Activated naive CD4-positive, alpha-beta T cell treated with anti-CD3 and anti-CD28 coated beads, Interleukin-2, amount 10 ng/mL, durations not matched to agents 7 days and 5 days (primary cell): ENCODE measurements around the gene OSTM1.

Experiments used
- CTCF ChIA-PET: fragments of 350-600 bp; sonication (Branson Sonifier 250); formaldehyde crosslinking; loops from one replicate; lab custom pipeline; 2021; ENCODE audit warnings: antibody characterized with exemption; lab: Charles Lee
- DNase-seq: peaks from one replicate; pipeline ENCODE4 v3.0.0-alpha.2; 2020
- H3K27ac Mint-ChIP-seq: one replicate; pipeline ENCODE4 v1.8.0; 2021; ENCODE audit warnings: mild to moderate bottlenecking, moderate library complexity, mixed read lengths
- H3K27me3 Mint-ChIP-seq: one replicate; pipeline ENCODE4 v1.8.0; 2021; ENCODE audit warnings: mild to moderate bottlenecking, mixed read lengths
- H3K36me3 Mint-ChIP-seq: one replicate; pipeline ENCODE4 v1.8.0; 2021; ENCODE audit warnings: mixed read lengths
- H3K4me1 Mint-ChIP-seq: one replicate; pipeline ENCODE4 v1.8.0; 2021; ENCODE audit warnings: mixed read lengths
- H3K4me3 Mint-ChIP-seq: one replicate; pipeline ENCODE4 v1.8.0; 2021; ENCODE audit warnings: mild to moderate bottlenecking, moderate library complexity, mixed read lengths
- H3K9me3 Mint-ChIP-seq: one replicate; pipeline ENCODE4 v1.8.0; 2021; ENCODE audit warnings: mixed read lengths

Gene OSTM1

GRCh38 chr6:108080010-108080780 is 5.7 kb upstream of the OSTM1 start:
- H3K27me3 Mint-ChIP-seq = peaks cover 46% of the 10 kb centered on the region
- CTCF ChIA-PET = interaction anchor here (0.6 kb wide), 1 partner anchor 16 kb away, joined by 5 read pairs; no protein-coding TSS in a partner anchor
- no peaks in the 10 kb centered on the region for H3K36me3 Mint-ChIP-seq
- DNase-seq = no peak
- no peak overlapping the region for H3K27ac Mint-ChIP-seq
- no peak overlapping the region for H3K4me3 Mint-ChIP-seq
- H3K4me1 Mint-ChIP-seq = peaks cover 11% of the 10 kb centered on the region
- no peaks in the 10 kb centered on the region for H3K9me3 Mint-ChIP-seq

GRCh38 chr6:108078191-108078590 is 3.6 kb upstream of the OSTM1 start:
- Mint-ChIP-seq H3K27ac (no peak overlapping the region), H3K36me3 (peaks cover 4% of the 10 kb centered on the region), H3K4me3 (no peak overlapping the region), H3K9me3 (no peaks in the 10 kb centered on the region), H3K27me3 (peaks cover 50% of the 10 kb centered on the region), H3K4me1 (peaks cover 21% of the 10 kb centered on the region)
- CTCF ChIA-PET = no interaction called here
- no peak for DNase-seq

DNA sequence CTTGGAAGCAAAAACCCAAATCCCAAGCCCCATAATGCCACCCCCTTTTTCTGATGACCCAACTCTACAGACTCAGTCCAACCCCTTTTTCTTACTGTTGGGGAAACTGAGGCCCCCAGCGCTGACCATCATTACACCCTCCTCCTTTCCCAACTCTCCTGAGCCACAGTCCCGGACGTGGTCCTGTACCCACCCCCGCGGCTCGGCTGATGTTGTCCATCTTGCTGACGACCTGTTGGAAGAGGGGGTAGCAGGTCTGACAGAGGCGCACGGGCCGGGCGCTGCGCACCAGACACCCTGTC is 533 bp downstream of the OSTM1 start:
- Mint-ChIP-seq H3K27ac (peak overlapping the region; percentile 71), H3K27me3 (peaks cover 19% of the 10 kb centered on the region)
- no peak for DNase-seq

GRCh38 chr6:108071736-108072276 is 2.7 kb downstream of the OSTM1 start:
- H3K4me1 Mint-ChIP-seq = peaks cover 41% of the 10 kb centered on the region
- CTCF ChIA-PET = no interaction called here
- H3K27ac Mint-ChIP-seq = no peak overlapping the region
- H3K9me3 Mint-ChIP-seq = no peaks in the 10 kb centered on the region
- DNase-seq = no peak
- peaks cover 5% of the 10 kb centered on the region for H3K36me3 Mint-ChIP-seq
- no peak overlapping the region for H3K4me3 Mint-ChIP-seq
- H3K27me3 Mint-ChIP-seq = peaks cover 9% of the 10 kb centered on the region

More for the DNA sequence above, 533 bp downstream of the OSTM1 start:
- Mint-ChIP-seq H3K36me3 (peaks cover 5% of the 10 kb centered on the region), H3K9me3 (no peaks in the 10 kb centered on the region), H3K4me3 (peak overlapping the region; percentile 85), H3K4me1 (peaks cover 41% of the 10 kb centered on the region)
- CTCF ChIA-PET = no interaction called here

GRCh38 chr6:108068618-108069017 is 5.9 kb downstream of the OSTM1 start:
- peaks cover 5% of the 10 kb centered on the region for H3K36me3 Mint-ChIP-seq
- no peaks in the 10 kb centered on the region for H3K27me3 Mint-ChIP-seq
- peaks cover 26% of the 10 kb centered on the region for H3K4me1 Mint-ChIP-seq
- H3K9me3 Mint-ChIP-seq = no peaks in the 10 kb centered on the region
- peak; percentile 56 for DNase-seq
- H3K4me3 Mint-ChIP-seq = no peak overlapping the region
- CTCF ChIA-PET = no interaction called here
- H3K27ac Mint-ChIP-seq = no peak overlapping the region

GRCh38 chr6:108068182-108068581 is 6.4 kb downstream of the OSTM1 start:
- Mint-ChIP-seq H3K4me3 (no peak overlapping the region), H3K27ac (no peak overlapping the region), H3K36me3 (peaks cover 1% of the 10 kb centered on the region), H3K9me3 (no peaks in the 10 kb centered on the region), H3K4me1 (peaks cover 21% of the 10 kb centered on the region), H3K27me3 (no peaks in the 10 kb centered on the region)
- no peak for DNase-seq
- CTCF ChIA-PET = no interaction called here

DNA sequence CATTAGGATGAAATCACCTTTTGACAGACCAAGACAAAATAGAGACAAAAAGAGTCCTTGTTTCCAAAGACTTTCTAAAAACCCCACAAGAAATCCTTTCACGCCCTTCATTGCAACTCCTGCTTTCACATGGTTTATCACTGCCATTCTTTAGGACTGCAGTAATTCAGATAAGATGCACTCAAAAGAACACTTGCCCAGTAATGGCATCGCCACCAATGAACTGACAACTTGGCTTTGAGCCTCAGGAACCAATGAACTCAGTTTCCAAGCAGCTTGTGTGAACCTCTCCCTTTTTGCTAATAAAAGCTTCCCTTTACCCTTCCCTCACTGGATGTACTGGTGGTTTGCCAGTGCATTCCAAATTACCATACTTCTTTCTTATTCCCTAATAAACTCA is 21.8 kb downstream of the OSTM1 start:
- no peaks in the 10 kb centered on the region for H3K27me3 Mint-ChIP-seq
- CTCF ChIA-PET = interaction anchor here (0.6 kb wide), 1 partner anchor 326 kb away, joined by 3 read pairs; no protein-coding TSS in a partner anchor
- peaks cover 14% of the 10 kb centered on the region for H3K36me3 Mint-ChIP-seq
- H3K4me3 Mint-ChIP-seq = no peak overlapping the region
- H3K9me3 Mint-ChIP-seq = no peaks in the 10 kb centered on the region
- no peak for DNase-seq
- no peak overlapping the region for H3K27ac Mint-ChIP-seq
- H3K4me1 Mint-ChIP-seq = no peaks in the 10 kb centered on the region

GRCh38 chr6:108051481-108051880 is 23.1 kb downstream of the OSTM1 start:
- H3K9me3 Mint-ChIP-seq = no peaks in the 10 kb centered on the region
- DNase-seq = no peak
- H3K4me1 Mint-ChIP-seq = no peaks in the 10 kb centered on the region
- no peak overlapping the region for H3K4me3 Mint-ChIP-seq
- H3K27ac Mint-ChIP-seq = no peak overlapping the region
- CTCF ChIA-PET = interaction anchor here (1.0 kb wide), 1 partner anchor 202 kb away, joined by 3 read pairs; no protein-coding TSS in a partner anchor
- peaks cover 20% of the 10 kb centered on the region for H3K36me3 Mint-ChIP-seq
- no peaks in the 10 kb centered on the region for H3K27me3 Mint-ChIP-seq

DNA sequence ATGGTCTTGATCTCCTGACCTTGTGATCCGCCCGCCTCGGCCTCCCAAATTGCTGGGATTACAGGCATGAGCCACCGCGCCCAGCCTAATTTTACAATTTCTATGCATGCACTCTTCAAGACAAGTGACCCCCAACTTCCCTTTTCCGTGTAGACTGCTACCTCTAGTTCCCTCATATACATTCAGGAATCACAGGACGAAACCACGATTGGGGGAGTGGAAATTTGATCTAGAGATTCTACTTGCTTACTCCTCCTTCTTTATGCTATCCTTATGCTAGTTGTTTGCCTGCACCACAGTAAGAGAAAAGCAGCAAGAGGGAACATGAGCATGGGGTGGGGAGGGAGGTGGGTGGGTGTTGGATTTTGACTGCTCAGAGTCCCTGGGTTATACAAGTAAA is 34.9 kb downstream of the OSTM1 start:
- DNase-seq = no peak
- no peaks in the 10 kb centered on the region for H3K4me1 Mint-ChIP-seq

DNA sequence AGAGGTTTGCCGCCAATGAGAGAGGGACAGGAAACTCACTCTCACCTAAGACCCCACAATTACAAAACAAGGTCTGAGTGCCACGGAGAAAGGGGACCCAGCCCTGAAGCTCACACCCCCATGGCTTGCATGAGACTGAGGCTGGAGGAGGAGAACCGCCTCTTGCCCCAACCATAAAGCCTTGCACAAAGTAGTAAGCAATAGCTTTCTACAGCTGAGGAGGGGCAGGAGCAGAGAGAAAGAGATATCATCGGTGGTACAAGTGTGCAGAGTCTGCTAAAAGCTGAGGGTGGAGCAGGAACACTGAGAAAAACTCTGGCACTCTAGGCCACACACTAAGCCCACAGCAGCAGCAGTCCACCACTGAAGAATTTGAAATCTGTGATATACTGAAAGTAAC is 37.7 kb downstream of the OSTM1 start:
- no peak for DNase-seq
- H3K9me3 Mint-ChIP-seq = no peaks in the 10 kb centered on the region
- H3K36me3 Mint-ChIP-seq = peaks cover 25% of the 10 kb centered on the region
- H3K4me1 Mint-ChIP-seq = no peaks in the 10 kb centered on the region
- no peaks in the 10 kb centered on the region for H3K27me3 Mint-ChIP-seq
- CTCF ChIA-PET = no interaction called here
- H3K4me3 Mint-ChIP-seq = no peak overlapping the region
- no peak overlapping the region for H3K27ac Mint-ChIP-seq

More for the DNA sequence above, 34.9 kb downstream of the OSTM1 start:
- Mint-ChIP-seq H3K27ac (no peak overlapping the region), H3K4me3 (no peak overlapping the region), H3K9me3 (no peaks in the 10 kb centered on the region), H3K36me3 (peaks cover 23% of the 10 kb centered on the region), H3K27me3 (no peaks in the 10 kb centered on the region)
- CTCF ChIA-PET = interaction anchor here (1.8 kb wide), 1 partner anchor 365 kb away, joined by 4 read pairs; no protein-coding TSS in a partner anchor

DNA sequence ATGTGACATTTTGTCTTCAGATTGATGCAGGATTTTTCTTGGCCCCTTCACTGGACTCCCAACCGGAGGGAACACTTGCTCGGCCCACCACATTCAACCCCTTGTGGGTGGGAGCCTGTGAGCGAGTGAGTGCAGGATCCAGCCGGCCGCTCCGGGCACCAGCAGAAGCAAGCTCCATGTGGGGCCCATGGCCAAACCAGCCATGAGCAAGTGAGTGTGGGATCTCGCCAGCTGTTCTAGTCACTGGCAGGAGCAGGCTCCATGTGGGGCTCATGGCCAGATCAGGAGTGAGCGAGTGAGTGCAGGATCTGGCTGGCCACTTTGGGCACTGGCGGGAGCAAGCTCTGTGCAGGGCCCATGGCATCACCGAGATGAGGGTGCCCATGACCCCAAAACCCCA is 42.6 kb downstream of the OSTM1 start:
- H3K4me3 Mint-ChIP-seq = no peak overlapping the region
- CTCF ChIA-PET = no interaction called here
- H3K27ac Mint-ChIP-seq = no peak overlapping the region
- peaks cover 8% of the 10 kb centered on the region for H3K36me3 Mint-ChIP-seq
- H3K9me3 Mint-ChIP-seq = no peaks in the 10 kb centered on the region
- no peaks in the 10 kb centered on the region for H3K27me3 Mint-ChIP-seq
- DNase-seq = no peak
- no peaks in the 10 kb centered on the region for H3K4me1 Mint-ChIP-seq

DNA sequence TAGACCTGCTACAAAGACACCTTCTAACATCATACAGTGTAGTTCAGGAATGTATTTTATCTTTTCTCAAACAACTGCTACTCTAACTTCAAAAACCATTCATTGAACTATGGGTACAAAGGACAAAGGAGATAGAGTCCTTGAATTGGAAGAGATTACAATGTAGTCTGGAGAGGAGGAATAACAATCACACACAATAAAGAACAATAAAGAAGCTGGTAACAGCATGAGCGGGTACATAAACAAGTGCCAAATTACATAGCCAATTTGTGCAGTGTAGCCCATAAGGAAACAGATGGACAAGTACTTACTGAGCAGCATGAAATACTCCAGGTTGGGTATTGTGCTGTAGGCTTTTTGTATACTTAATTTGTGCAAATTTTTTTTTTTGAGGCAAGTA is 44.3 kb downstream of the OSTM1 start:
- Mint-ChIP-seq H3K36me3 (peaks cover 2% of the 10 kb centered on the region), H3K9me3 (no peaks in the 10 kb centered on the region), H3K27me3 (no peaks in the 10 kb centered on the region), H3K27ac (no peak overlapping the region), H3K4me3 (no peak overlapping the region), H3K4me1 (no peaks in the 10 kb centered on the region)
- DNase-seq = no peak
- CTCF ChIA-PET = interaction anchor here (0.5 kb wide), 1 partner anchor 852 kb away, joined by 3 read pairs; no protein-coding TSS in a partner anchor

DNA sequence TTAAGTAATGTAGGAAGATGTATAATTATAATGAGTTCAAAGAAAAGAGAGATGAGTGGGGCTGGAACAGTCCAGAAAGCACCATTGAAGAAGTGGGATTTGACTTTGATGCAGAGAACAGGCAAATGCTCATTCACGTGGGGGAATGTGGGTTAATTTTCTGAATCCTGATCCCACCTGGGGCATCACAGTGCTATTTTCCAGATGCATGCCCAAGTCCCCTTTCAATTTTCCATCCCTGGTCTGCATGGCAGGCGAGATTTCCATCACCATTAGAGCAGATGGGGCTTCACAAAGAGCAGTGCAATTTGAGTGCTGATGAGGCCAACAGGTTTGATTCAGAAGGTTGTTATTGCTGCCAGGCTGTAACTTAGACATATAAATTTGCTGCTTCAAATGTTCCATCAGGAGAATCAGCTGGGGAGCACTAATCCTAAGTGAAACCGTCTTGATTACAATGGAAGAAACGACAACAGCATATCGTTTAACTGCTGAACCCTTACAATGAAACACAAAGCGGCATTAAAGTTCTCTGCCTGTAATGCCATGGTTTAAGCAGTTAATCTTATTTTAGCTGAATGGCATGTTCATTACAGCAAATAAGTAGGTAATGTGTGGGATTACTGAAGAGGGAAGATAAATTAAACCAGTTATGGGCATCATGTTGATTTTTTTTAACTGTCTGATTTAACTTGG is 45.2 kb downstream of the OSTM1 start:
- no peak overlapping the region for H3K27ac Mint-ChIP-seq
- no peaks in the 10 kb centered on the region for H3K9me3 Mint-ChIP-seq
- H3K36me3 Mint-ChIP-seq = peaks cover 2% of the 10 kb centered on the region
- H3K4me3 Mint-ChIP-seq = no peak overlapping the region
- no peaks in the 10 kb centered on the region for H3K4me1 Mint-ChIP-seq
- DNase-seq = no peak
- CTCF ChIA-PET = interaction anchor here (0.5 kb wide), 1 partner anchor 853 kb away, joined by 3 read pairs; no protein-coding TSS in a partner anchor
- H3K27me3 Mint-ChIP-seq = no peaks in the 10 kb centered on the region

DNA sequence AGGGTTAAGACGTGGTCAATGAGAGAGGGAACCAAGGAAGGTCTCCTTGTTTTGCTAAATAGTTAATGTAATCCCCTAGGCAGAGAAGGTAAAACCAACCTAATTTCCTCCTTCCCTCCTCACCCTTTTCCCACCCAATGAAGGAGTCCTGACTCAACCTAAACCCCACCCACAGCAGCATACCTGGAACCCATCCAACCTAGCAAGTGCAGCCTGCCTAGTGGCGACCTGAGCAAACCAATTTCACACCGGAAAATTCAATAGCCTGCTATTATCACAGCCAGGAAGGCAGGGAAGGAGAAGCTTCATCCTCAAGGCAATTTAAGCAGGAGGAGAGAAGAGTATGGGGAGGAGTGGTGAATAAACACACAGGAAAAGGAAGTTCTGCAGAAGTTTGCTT is 46.9 kb downstream of the OSTM1 start:
- H3K36me3 Mint-ChIP-seq = no peaks in the 10 kb centered on the region
- H3K9me3 Mint-ChIP-seq = no peaks in the 10 kb centered on the region
- no peaks in the 10 kb centered on the region for H3K27me3 Mint-ChIP-seq
- H3K27ac Mint-ChIP-seq = no peak overlapping the region
- no peak for DNase-seq
- CTCF ChIA-PET = no interaction called here
- H3K4me1 Mint-ChIP-seq = no peaks in the 10 kb centered on the region
- no peak overlapping the region for H3K4me3 Mint-ChIP-seq
